Trophoblast cell (in vitro differentiated cells and primary cell): Measurements from ENCODE around the gene KCNMA1.

ENCODE experiments used
- DNase-seq, 2 donors: peaks; one replicate each; pipeline ENCODE4 v3.0.0-alpha.2; 2016
- H2AFZ ChIP-seq: 2 replicates; pipeline ENCODE4 v1.6.1; 2013; ENCODE audit warnings: low read length, moderate library complexity, mild to moderate bottlenecking; ENCODE audit not compliant: insufficient read depth, poor library complexity
- H2AK5ac ChIP-seq: 2 replicates; pipeline ENCODE4 v1.6.1; 2013; ENCODE audit warnings: mild to moderate bottlenecking, low read length
- H2BK120ac ChIP-seq: 2 replicates; pipeline ENCODE4 v1.6.1; 2013; ENCODE audit warnings: low read length, mild to moderate bottlenecking, moderate library complexity; ENCODE audit not compliant: insufficient read depth, poor library complexity
- H2BK12ac ChIP-seq: 2 replicates; pipeline ENCODE4 v1.6.1; 2013; ENCODE audit warnings: mild to moderate bottlenecking, low read length, moderate library complexity
- H2BK5ac ChIP-seq: 2 replicates; pipeline ENCODE4 v1.6.1; 2013; ENCODE audit warnings: low read length, low read depth, moderate library complexity, mild to moderate bottlenecking; ENCODE audit not compliant: poor library complexity
- H3K14ac ChIP-seq: 2 replicates; pipeline ENCODE4 v1.6.1; 2013; ENCODE audit warnings: mild to moderate bottlenecking, low read length
- H3K18ac ChIP-seq: 2 replicates; pipeline ENCODE4 v1.6.1; 2013; ENCODE audit warnings: mild to moderate bottlenecking, low read length
- H3K23ac ChIP-seq: 2 replicates; pipeline ENCODE4 v1.6.1; 2013; ENCODE audit warnings: low read length
- H3K27ac ChIP-seq: 2 replicates; pipeline ENCODE4 v1.5.1; 2013; ENCODE audit warnings: low read depth, mild to moderate bottlenecking, inconsistent platforms, low read length, moderate library complexity
- H3K27me3 ChIP-seq: 2 replicates; pipeline ENCODE4 v1.6.1; 2013; ENCODE audit warnings: inconsistent platforms, mild to moderate bottlenecking, low read length, moderate library complexity; ENCODE audit not compliant: insufficient read depth
- H3K36me3 ChIP-seq, 2 experiments: 1 replicate in 1 of 2; 2 replicates in 1 of 2; pipeline ENCODE4 v1.6.1; 2013; ENCODE audit warnings: low read length in 2 of 2, mild to moderate bottlenecking in 2 of 2, moderate library complexity in 1 of 2; ENCODE audit not compliant: insufficient read depth in 2 of 2, control insufficient read depth in 1 of 2
- H3K4ac ChIP-seq: 2 replicates; pipeline ENCODE4 v1.6.1; 2013; ENCODE audit warnings: low read depth, mild to moderate bottlenecking, low read length, moderate library complexity
- H3K4me1 ChIP-seq, 2 experiments: 1 replicate in 1 of 2; 2 replicates in 1 of 2; pipeline ENCODE4 v1.6.1; 2013; ENCODE audit warnings: low read length in 2 of 2, mild to moderate bottlenecking in 2 of 2, moderate library complexity in 1 of 2; ENCODE audit not compliant: insufficient read depth in 2 of 2, control insufficient read depth in 1 of 2
- H3K4me2 ChIP-seq: 2 replicates; pipeline ENCODE4 v1.6.1; 2013; ENCODE audit warnings: inconsistent platforms, mild to moderate bottlenecking, low read length, moderate library complexity
- H3K4me3 ChIP-seq: 2 replicates; pipeline ENCODE4 v1.5.1; 2013; ENCODE audit warnings: mild to moderate bottlenecking, low read depth, low read length, inconsistent platforms
- H3K79me1 ChIP-seq: one replicate; pipeline ENCODE4 v1.6.1; 2013; ENCODE audit warnings: low read length
- H3K79me2 ChIP-seq: 2 replicates; pipeline ENCODE4 v1.6.1; 2013; ENCODE audit warnings: low read length, mild to moderate bottlenecking; ENCODE audit not compliant: control insufficient read depth, insufficient read depth, poor library complexity
- H3K9ac ChIP-seq: 2 replicates; pipeline ENCODE4 v1.6.1; 2013; ENCODE audit warnings: mild to moderate bottlenecking, low read length
- H3K9me3 ChIP-seq: 2 replicates; pipeline ENCODE4 v1.6.1; 2013; ENCODE audit warnings: low read depth, mild to moderate bottlenecking, control low read depth, inconsistent platforms, low read length; ENCODE audit not compliant: insufficient read depth
- H4K12ac ChIP-seq: 2 replicates; pipeline ENCODE4 v1.6.1; 2013; ENCODE audit warnings: low read depth, mild to moderate bottlenecking, low read length, moderate library complexity
- H4K8ac ChIP-seq: 2 replicates; pipeline ENCODE4 v1.6.1; 2013; ENCODE audit warnings: low read depth, mild to moderate bottlenecking, low read length, moderate library complexity
- H4K91ac ChIP-seq: one replicate; pipeline ENCODE4 v1.6.1; 2013; ENCODE audit warnings: low read depth, mild to moderate bottlenecking, low read length, moderate library complexity
- WGBS: extraction: QIAGEN DNeasy Blood & Tissue Kit; methylation state at CpG from one replicate; pipeline ENCODE4 v1.1.7; 2013; ENCODE audit warnings: missing lambda C conversion rate; ENCODE audit not compliant: insufficient read length, insufficient coverage; ENCODE audit errors: extremely low coverage; 5-methylcytosine and 5-hydroxymethylcytosine counted together

Gene KCNMA1

DNA sequence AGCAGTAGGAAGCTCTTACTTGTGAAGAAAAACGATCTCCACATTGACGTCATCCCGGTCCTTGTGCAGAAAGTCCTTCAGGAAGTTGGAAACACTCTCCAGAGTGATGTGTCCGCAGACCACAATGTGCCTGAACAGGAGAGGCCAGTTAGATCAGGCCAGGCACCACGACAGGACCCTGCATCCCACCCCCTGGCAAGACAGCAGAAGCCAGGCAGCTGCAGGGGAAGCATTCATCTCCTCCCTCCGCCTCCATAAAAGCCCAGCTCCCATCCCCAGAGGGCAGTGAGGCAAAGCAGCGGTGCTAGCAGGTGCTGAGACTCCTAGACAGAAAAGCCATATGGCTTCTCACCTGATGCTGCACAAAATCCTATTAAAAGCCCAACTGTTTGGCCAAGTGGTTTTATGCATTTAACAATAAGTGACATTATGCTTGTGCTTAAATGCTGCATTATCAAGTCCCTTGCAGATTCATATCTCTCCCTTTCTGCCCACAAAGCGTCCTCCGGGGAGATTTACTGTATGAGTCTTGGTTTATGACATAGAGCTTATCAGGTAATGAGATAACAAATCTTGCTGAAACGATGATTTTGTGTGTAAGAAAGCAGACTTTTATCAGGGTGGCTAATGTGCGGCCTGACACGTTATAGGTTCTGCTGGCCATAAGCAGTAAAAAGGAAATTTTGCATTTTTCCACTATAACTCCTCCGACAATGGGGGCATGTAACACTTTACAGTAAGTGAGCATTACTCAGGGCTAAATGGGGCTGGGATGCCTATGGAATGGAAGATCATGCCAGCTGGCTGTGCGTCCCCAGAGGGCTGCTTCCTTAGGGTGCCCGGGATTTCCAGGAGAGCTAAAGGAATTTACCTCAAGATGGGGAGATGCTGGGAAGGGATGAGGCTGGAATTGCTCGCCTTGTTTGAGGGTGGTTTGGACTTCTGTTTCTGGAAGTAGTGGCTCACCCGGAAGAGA, 546.9 kb downstream of the KCNMA1 start:
- H3K27me3 ChIP-seq, result no peaks in the 10 kb centered on the region
- DNase-seq, result no peak
- no peaks in the 10 kb centered on the region for H3K4me1 ChIP-seq
- no peak overlapping the region for H2BK120ac ChIP-seq
- H2BK12ac ChIP-seq, result no peak overlapping the region
- H3K79me1 ChIP-seq, result no peaks in the 10 kb centered on the region
- no peaks in the 10 kb centered on the region for H3K79me2 ChIP-seq
- H2BK5ac ChIP-seq, result no peak overlapping the region
- WGBS, result no CpG with 5 or more reads among the region's 17 CpGs
- H4K8ac ChIP-seq, result no peak overlapping the region
- no peak overlapping the region for H3K18ac ChIP-seq
- no peak overlapping the region for H3K9ac ChIP-seq
- no peak overlapping the region for H3K4me3 ChIP-seq
- H3K9me3 ChIP-seq, result peaks cover 2% of the 10 kb centered on the region
- H3K4ac ChIP-seq, result no peak overlapping the region
- no peak overlapping the region for H3K23ac ChIP-seq
- H2AFZ ChIP-seq, result no peak overlapping the region
- H2AK5ac ChIP-seq, result no peak overlapping the region
- H3K4me2 ChIP-seq, result no peak overlapping the region
- H3K27ac ChIP-seq, result no peak overlapping the region
- no peak overlapping the region for H4K91ac ChIP-seq
- no peak overlapping the region for H3K14ac ChIP-seq
- no peak overlapping the region for H4K12ac ChIP-seq
- H3K36me3 ChIP-seq, result peaks cover 11 to 24% of the 10 kb centered on the region in 2 experiments

GRCh38 chr10:77087366-77087765, 550.2 kb downstream of the KCNMA1 start:
- Histone ChIP-seq H3K4ac (no peak overlapping the region), H2BK12ac (no peak overlapping the region), H3K27ac (no peak overlapping the region), H2AK5ac (no peak overlapping the region), H2AFZ (no peak overlapping the region), H2BK5ac (no peak overlapping the region), H3K79me1 (no peaks in the 10 kb centered on the region), H4K91ac (no peak overlapping the region), H4K8ac (no peak overlapping the region), H3K27me3 (no peaks in the 10 kb centered on the region), H3K23ac (no peak overlapping the region), H3K79me2 (no peaks in the 10 kb centered on the region), H3K9ac (no peak overlapping the region), H3K4me3 (no peak overlapping the region), H3K9me3 (peaks cover 2% of the 10 kb centered on the region), H3K14ac (no peak overlapping the region), H4K12ac (no peak overlapping the region), H3K4me2 (no peak overlapping the region), H3K18ac (no peak overlapping the region), H3K36me3 (peaks cover 15 to 28% of the 10 kb centered on the region in 2 experiments), H3K4me1 (peaks cover 0 to 2% of the 10 kb centered on the region in 2 experiments), H2BK120ac (no peak overlapping the region)
- no CpG with 5 or more reads among the region's 4 CpGs for WGBS
- DNase-seq, result no peak

- H3K36me3 ChIP-seq, result peaks cover 15 to 28% of the 10 kb centered on the region in 2 experiments
- H2BK5ac ChIP-seq, result no peak overlapping the region
- H2BK120ac ChIP-seq, result no peak overlapping the region
- H4K12ac ChIP-seq, result no peak overlapping the region
- H3K14ac ChIP-seq, result no peak overlapping the region
- no peaks in the 10 kb centered on the region for H3K79me2 ChIP-seq
- no peak overlapping the region for H3K4me2 ChIP-seq
- no peak overlapping the region for H2AFZ ChIP-seq
- DNase-seq, result peak in 1 of 2 donors; percentile 11
- no peaks in the 10 kb centered on the region for H3K27me3 ChIP-seq
- no peaks in the 10 kb centered on the region for H3K79me1 ChIP-seq
- H3K4me1 ChIP-seq, result peaks cover 0 to 5% of the 10 kb centered on the region in 2 experiments
- no peak overlapping the region for H3K9ac ChIP-seq
- H3K18ac ChIP-seq, result no peak overlapping the region
- H2AK5ac ChIP-seq, result no peak overlapping the region
- H4K91ac ChIP-seq, result no peak overlapping the region
- no peak overlapping the region for H3K4ac ChIP-seq
- H3K27ac ChIP-seq, result no peak overlapping the region
- H3K23ac ChIP-seq, result no peak overlapping the region
- H2BK12ac ChIP-seq, result no peak overlapping the region
- H4K8ac ChIP-seq, result no peak overlapping the region
- no CpG with 5 or more reads among the region's 1 CpG for WGBS
- H3K9me3 ChIP-seq, result peaks cover 2% of the 10 kb centered on the region
- no peak overlapping the region for H3K4me3 ChIP-seq
Observed at GRCh38 chr10:77086081-77086480, 551.5 kb downstream of the KCNMA1 start.

DNA sequence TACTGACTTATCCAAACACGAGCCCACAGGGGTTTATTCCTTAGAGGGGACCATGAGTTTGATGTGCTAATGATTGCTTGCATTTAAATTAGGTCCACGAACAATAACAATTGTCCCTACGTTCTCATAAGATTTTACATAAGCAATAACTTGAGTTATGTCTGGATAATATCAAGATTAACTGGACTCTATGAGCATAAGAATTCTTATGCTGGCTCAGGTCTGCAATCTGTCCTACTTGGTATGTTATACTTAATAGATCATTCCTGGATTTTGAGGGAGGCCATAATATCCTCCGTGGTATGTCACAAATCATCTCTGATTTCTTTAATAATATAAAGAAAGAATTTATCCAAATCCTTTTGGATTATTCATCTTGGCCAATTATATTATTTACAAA, 552.3 kb downstream of the KCNMA1 start:
- Histone ChIP-seq H3K4me3 (no peak overlapping the region), H3K9ac (no peak overlapping the region), H2BK5ac (no peak overlapping the region), H3K18ac (no peak overlapping the region), H2BK12ac (no peak overlapping the region), H3K79me2 (no peaks in the 10 kb centered on the region), H3K23ac (no peak overlapping the region), H2AFZ (no peak overlapping the region), H2AK5ac (no peak overlapping the region), H3K4me1 (peaks cover 0 to 5% of the 10 kb centered on the region in 2 experiments), H3K9me3 (peaks cover 2% of the 10 kb centered on the region), H3K4me2 (no peak overlapping the region), H3K4ac (no peak overlapping the region), H3K79me1 (no peaks in the 10 kb centered on the region), H3K27me3 (no peaks in the 10 kb centered on the region), H4K12ac (no peak overlapping the region), H3K27ac (no peak overlapping the region), H2BK120ac (no peak overlapping the region), H4K8ac (no peak overlapping the region), H3K36me3 (peaks cover 13 to 26% of the 10 kb centered on the region in 2 experiments), H3K14ac (no peak overlapping the region), H4K91ac (no peak overlapping the region)
- no peak for DNase-seq
- no CpG with 5 or more reads among the region's 4 CpGs for WGBS
